ENCODE data around the gene CDH13. TPM values are rescaled to one million over a fixed set of nuclear protein-coding genes. Genes with fewer than 3 reads are reported as not detected.

CDH13 gene
- polyA plus RNA-seq, 2 of the 4 experiments (the other 2 are of a cell fraction): not detected

GRCh38 chr16:83837566-83837965 is 1210.8 kb downstream of the CDH13 start:
- no peak for ATAC-seq
- peaks cover 7% of the 10 kb centered on the region; the same call in 2 of the 3 replicates for H3K4me1 ChIP-seq
- H3K27ac ChIP-seq: no peak overlapping the region
- no peak overlapping the region for H3K4me3 ChIP-seq
- H3K4me2 ChIP-seq: no peak overlapping the region
- no peak for FAIRE-seq
- 63% methylated on average over 4 of the region's 4 CpGs for WGBS (ENCODE audit: missing lambda C conversion rate)
- CTCF ChIA-PET: interaction anchor here (1.3 to 1.5 kb wide), 2 partner anchors 11 to 12 kb away, joined by 4 to 8 read pairs; no protein-coding TSS in a partner anchor
- no peak for DNase-seq (ENCODE audit: low read depth in 1 of 2, low spot score in 1 of 2)
- no peaks in the 10 kb centered on the region for H3K9me3 ChIP-seq
- POLR2A ChIA-PET: no interaction called here
- no peak for TF ChIP-seq CBX8 (IDR thresholded peaks at IDR 0.05)
- TF ChIP-seq POLR2AphosphoS2 (conservative IDR thresholded peaks at IDR 0.05; ENCODE audit: low read length): no peak
- TF ChIP-seq, protein P1, sequence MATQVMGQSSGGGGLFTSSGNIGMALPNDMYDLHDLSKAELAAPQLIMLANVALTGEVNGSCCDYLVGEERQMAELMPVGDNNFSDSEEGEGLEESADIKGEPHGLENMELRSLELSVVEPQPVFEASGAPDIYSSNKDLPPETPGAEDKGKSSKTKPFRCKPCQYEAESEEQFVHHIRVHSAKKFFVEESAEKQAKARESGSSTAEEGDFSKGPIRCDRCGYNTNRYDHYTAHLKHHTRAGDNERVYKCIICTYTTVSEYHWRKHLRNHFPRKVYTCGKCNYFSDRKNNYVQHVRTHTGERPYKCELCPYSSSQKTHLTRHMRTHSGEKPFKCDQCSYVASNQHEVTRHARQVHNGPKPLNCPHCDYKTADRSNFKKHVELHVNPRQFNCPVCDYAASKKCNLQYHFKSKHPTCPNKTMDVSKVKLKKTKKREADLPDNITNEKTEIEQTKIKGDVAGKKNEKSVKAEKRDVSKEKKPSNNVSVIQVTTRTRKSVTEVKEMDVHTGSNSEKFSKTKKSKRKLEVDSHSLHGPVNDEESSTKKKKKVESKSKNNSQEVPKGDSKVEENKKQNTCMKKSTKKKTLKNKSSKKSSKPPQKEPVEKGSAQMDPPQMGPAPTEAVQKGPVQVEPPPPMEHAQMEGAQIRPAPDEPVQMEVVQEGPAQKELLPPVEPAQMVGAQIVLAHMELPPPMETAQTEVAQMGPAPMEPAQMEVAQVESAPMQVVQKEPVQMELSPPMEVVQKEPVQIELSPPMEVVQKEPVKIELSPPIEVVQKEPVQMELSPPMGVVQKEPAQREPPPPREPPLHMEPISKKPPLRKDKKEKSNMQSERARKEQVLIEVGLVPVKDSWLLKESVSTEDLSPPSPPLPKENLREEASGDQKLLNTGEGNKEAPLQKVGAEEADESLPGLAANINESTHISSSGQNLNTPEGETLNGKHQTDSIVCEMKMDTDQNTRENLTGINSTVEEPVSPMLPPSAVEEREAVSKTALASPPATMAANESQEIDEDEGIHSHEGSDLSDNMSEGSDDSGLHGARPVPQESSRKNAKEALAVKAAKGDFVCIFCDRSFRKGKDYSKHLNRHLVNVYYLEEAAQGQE (IDR thresholded peaks at IDR 0.05): no peak
- no peak for TF ChIP-seq HEYL (CRISPR knock-in tag; IDR thresholded peaks at IDR 0.05)
- TF ChIP-seq EP300 (IDR thresholded peaks at IDR 0.05): no peak
- no peak for TF ChIP-seq CHD4 (IDR thresholded peaks at IDR 0.05; ENCODE audit: borderline replicate concordance)
- no peak for TF ChIP-seq ZC3H11A (IDR thresholded peaks at IDR 0.05)
- no peak for TF ChIP-seq ZSCAN20 (CRISPR knock-in tag; IDR thresholded peaks at IDR 0.05)
- no peak for TF ChIP-seq MAFK (IDR thresholded peaks at IDR 0.05; ENCODE audit: partially characterized antibody)
- TF ChIP-seq RARB (CRISPR knock-in tag; IDR thresholded peaks at IDR 0.05): no peak
- TF ChIP-seq CHD2 (IDR thresholded peaks at IDR 0.05; ENCODE audit: low read length, partially characterized antibody): no peak
- TF ChIP-seq TP53 (CRISPR knock-in tag; IDR thresholded peaks at IDR 0.05): no peak
- TF ChIP-seq MAZ (IDR thresholded peaks at IDR 0.05; ENCODE audit: borderline replicate concordance, low read depth, low read length): no peak
- no peak for TF ChIP-seq ELK1 (IDR thresholded peaks at IDR 0.05; ENCODE audit: low read depth, low read length)
- TF ChIP-seq, protein P2, sequence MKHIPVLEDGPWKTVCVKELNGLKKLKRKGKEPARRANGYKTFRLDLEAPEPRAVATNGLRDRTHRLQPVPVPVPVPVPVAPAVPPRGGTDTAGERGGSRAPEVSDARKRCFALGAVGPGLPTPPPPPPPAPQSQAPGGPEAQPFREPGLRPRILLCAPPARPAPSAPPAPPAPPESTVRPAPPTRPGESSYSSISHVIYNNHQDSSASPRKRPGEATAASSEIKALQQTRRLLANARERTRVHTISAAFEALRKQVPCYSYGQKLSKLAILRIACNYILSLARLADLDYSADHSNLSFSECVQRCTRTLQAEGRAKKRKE (CRISPR knock-in tag; IDR thresholded peaks at IDR 0.05; ENCODE audit: low read depth): no peak
- TF ChIP-seq, protein P3, sequence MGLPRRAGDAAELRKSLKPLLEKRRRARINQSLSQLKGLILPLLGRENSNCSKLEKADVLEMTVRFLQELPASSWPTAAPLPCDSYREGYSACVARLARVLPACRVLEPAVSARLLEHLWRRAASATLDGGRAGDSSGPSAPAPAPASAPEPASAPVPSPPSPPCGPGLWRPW (IDR thresholded peaks at IDR 0.05): no peak
- TF ChIP-seq KDM5A (IDR thresholded peaks at IDR 0.05): no peak
- no peak for TF ChIP-seq FOXS1 (CRISPR knock-in tag; IDR thresholded peaks at IDR 0.05)
- no peak for TF ChIP-seq BHLHE40 (IDR thresholded peaks at IDR 0.05; ENCODE audit: low read depth, low read length)

- DNase-seq (ENCODE audit: low read depth in 1 of 2, low spot score in 1 of 2): no peak
- Histone ChIP-seq H3K9me3 (no peaks in the 10 kb centered on the region), H3K27ac (no peak overlapping the region), H3K4me3 (no peak overlapping the region), H3K4me1 (peaks cover 7% of the 10 kb centered on the region; the same call in 2 of the 3 replicates), H3K4me2 (no peak overlapping the region)
- CTCF ChIA-PET: interaction anchor here (1.5 kb wide), 1 partner anchor 11 kb away, joined by 8 read pairs; no protein-coding TSS in a partner anchor
- TF ChIP-seq ZC3H11A (IDR thresholded peaks at IDR 0.05) (no peak), GATA3 (IDR thresholded peaks at IDR 0.05; ENCODE audit: borderline replicate concordance) (no peak), POLR2AphosphoS2 (conservative IDR thresholded peaks at IDR 0.05; ENCODE audit: low read length) (no peak), BCL3 (IDR thresholded peaks at IDR 0.05) (no peak), MYC (IDR thresholded peaks at IDR 0.05; ENCODE audit: borderline replicate concordance, low read length) (no peak), TP53 (CRISPR knock-in tag; IDR thresholded peaks at IDR 0.05) (no peak), ZSCAN20 (CRISPR knock-in tag; IDR thresholded peaks at IDR 0.05) (no peak), JUNB (IDR thresholded peaks at IDR 0.05) (no peak), CEBPB (IDR thresholded peaks at IDR 0.05) (no peak), TFCP2L1 (CRISPR knock-in tag; IDR thresholded peaks at IDR 0.05) (no peak), KDM5A (IDR thresholded peaks at IDR 0.05) (no peak), RARB (CRISPR knock-in tag; IDR thresholded peaks at IDR 0.05) (no peak), NR3C1 (IDR thresholded peaks at IDR 0.05) (no peak), EHMT2 (IDR thresholded peaks at IDR 0.05; ENCODE audit: low read depth) (no peak), NFE2L2 (conservative IDR thresholded peaks at IDR 0.05; ENCODE audit: low read length) (no peak), RFX5 (IDR thresholded peaks at IDR 0.05) (no peak), POLR2A (IDR thresholded peaks at IDR 0.05; ENCODE audit: low read length) (no peak)
- TF ChIP-seq, protein P2 (CRISPR knock-in tag; IDR thresholded peaks at IDR 0.05; ENCODE audit: low read depth): no peak
- TF ChIP-seq, protein P4, sequence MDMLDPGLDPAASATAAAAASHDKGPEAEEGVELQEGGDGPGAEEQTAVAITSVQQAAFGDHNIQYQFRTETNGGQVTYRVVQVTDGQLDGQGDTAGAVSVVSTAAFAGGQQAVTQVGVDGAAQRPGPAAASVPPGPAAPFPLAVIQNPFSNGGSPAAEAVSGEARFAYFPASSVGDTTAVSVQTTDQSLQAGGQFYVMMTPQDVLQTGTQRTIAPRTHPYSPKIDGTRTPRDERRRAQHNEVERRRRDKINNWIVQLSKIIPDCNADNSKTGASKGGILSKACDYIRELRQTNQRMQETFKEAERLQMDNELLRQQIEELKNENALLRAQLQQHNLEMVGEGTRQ (IDR thresholded peaks at IDR 0.05): no peak
- no peak for ATAC-seq
- 77% methylated on average over 4 of the region's 4 CpGs for WGBS (ENCODE audit: missing lambda C conversion rate)
- POLR2A ChIA-PET: no interaction called here
- no peak for FAIRE-seq
Observed at GRCh38 chr16:83838151-83838550, 1211.4 kb downstream of the CDH13 start.
